ENCODE data around the gene PTPRU.

PTPRU gene

GRCh38 chr1:29202053-29202452 is 34.3 kb upstream of the PTPRU start:
- Histone ChIP-seq H3K4me1 (ENCODE audit: control insufficient read depth, insufficient read depth, low read length, poor library complexity, severe bottlenecking) (peaks cover 29% of the 10 kb centered on the region), H3K9me3 (ENCODE audit: control insufficient read depth, low read length) (no peaks in the 10 kb centered on the region), H3K27ac (ENCODE audit: low read depth, low read length, severe bottlenecking) (peak overlapping the region; percentile 86), H3K4me3 (ENCODE audit: extremely low read depth, insufficient read depth, low read length, poor library complexity, severe bottlenecking) (no peak overlapping the region), H3K36me3 (ENCODE audit: control insufficient read depth, insufficient read depth, low read length) (peaks cover 52% of the 10 kb centered on the region)
- 100% methylated on average over 1 of the region's 1 CpG for WGBS, 2 experiments (ENCODE audit: insufficient coverage in 2 of 2)

GRCh38 chr1:29202584-29203340 is 33.6 kb upstream of the PTPRU start:
- H3K9me3 ChIP-seq (ENCODE audit: control insufficient read depth, low read length) = no peaks in the 10 kb centered on the region
- no peak overlapping the region for H3K4me3 ChIP-seq (ENCODE audit: extremely low read depth, insufficient read depth, low read length, poor library complexity, severe bottlenecking)
- WGBS, 2 experiments (ENCODE audit: insufficient coverage in 2 of 2) = 26 to 30% methylated on average over 11 to 13 of the region's 14 CpGs
- peaks cover 52% of the 10 kb centered on the region for H3K36me3 ChIP-seq (ENCODE audit: control insufficient read depth, insufficient read depth, low read length)
- H3K27ac ChIP-seq (ENCODE audit: low read depth, low read length, severe bottlenecking) = peak overlapping the region; percentile 86
- H3K4me1 ChIP-seq (ENCODE audit: control insufficient read depth, insufficient read depth, low read length, poor library complexity, severe bottlenecking) = peaks cover 26% of the 10 kb centered on the region

- H3K4me1 ChIP-seq (ENCODE audit: control insufficient read depth, insufficient read depth, low read length, poor library complexity, severe bottlenecking) = peaks cover 28% of the 10 kb centered on the region
- H3K27ac ChIP-seq (ENCODE audit: low read depth, low read length, severe bottlenecking) = peak overlapping the region; percentile 50
- no peaks in the 10 kb centered on the region for H3K9me3 ChIP-seq (ENCODE audit: control insufficient read depth, low read length)
- 93 to 100% methylated on average over 1 to 2 of the region's 4 CpGs for WGBS, 2 experiments (ENCODE audit: insufficient coverage in 2 of 2)
- peaks cover 37% of the 10 kb centered on the region for H3K36me3 ChIP-seq (ENCODE audit: control insufficient read depth, insufficient read depth, low read length)
- H3K4me3 ChIP-seq (ENCODE audit: extremely low read depth, insufficient read depth, low read length, poor library complexity, severe bottlenecking) = no peak overlapping the region
Measured at GRCh38 chr1:29208442-29208841, 27.9 kb upstream of the PTPRU start.

- H3K36me3 ChIP-seq (ENCODE audit: control insufficient read depth, insufficient read depth, low read length) = peaks cover 37% of the 10 kb centered on the region
- H3K27ac ChIP-seq (ENCODE audit: low read depth, low read length, severe bottlenecking) = peak overlapping the region; percentile 50
- peaks cover 28% of the 10 kb centered on the region for H3K4me1 ChIP-seq (ENCODE audit: control insufficient read depth, insufficient read depth, low read length, poor library complexity, severe bottlenecking)
- 93% methylated on average over 5 of the region's 5 CpGs for WGBS, 2 experiments (ENCODE audit: insufficient coverage in 2 of 2)
- no peaks in the 10 kb centered on the region for H3K9me3 ChIP-seq (ENCODE audit: control insufficient read depth, low read length)
- H3K4me3 ChIP-seq (ENCODE audit: extremely low read depth, insufficient read depth, low read length, poor library complexity, severe bottlenecking) = no peak overlapping the region
Measured at GRCh38 chr1:29209173-29209572, 27.1 kb upstream of the PTPRU start.

GRCh38 chr1:29210278-29211085 is 25.8 kb upstream of the PTPRU start:
- Histone ChIP-seq H3K4me1 (ENCODE audit: control insufficient read depth, insufficient read depth, low read length, poor library complexity, severe bottlenecking) (peaks cover 28% of the 10 kb centered on the region), H3K36me3 (ENCODE audit: control insufficient read depth, insufficient read depth, low read length) (peaks cover 48% of the 10 kb centered on the region), H3K4me3 (ENCODE audit: extremely low read depth, insufficient read depth, low read length, poor library complexity, severe bottlenecking) (no peak overlapping the region), H3K9me3 (ENCODE audit: control insufficient read depth, low read length) (no peaks in the 10 kb centered on the region), H3K27ac (ENCODE audit: low read depth, low read length, severe bottlenecking) (peak overlapping the region; percentile 16)
- 88 to 95% methylated on average over 5 of the region's 7 CpGs for WGBS, 2 experiments (ENCODE audit: insufficient coverage in 2 of 2)

GRCh38 chr1:29211086-29212030 is 25.0 kb upstream of the PTPRU start:
- H3K4me3 ChIP-seq (ENCODE audit: extremely low read depth, insufficient read depth, low read length, poor library complexity, severe bottlenecking) = no peak overlapping the region
- no peak overlapping the region for H3K27ac ChIP-seq (ENCODE audit: low read depth, low read length, severe bottlenecking)
- H3K4me1 ChIP-seq (ENCODE audit: control insufficient read depth, insufficient read depth, low read length, poor library complexity, severe bottlenecking) = peaks cover 28% of the 10 kb centered on the region
- 94 to 96% methylated on average over 8 to 11 of the region's 12 CpGs for WGBS, 2 experiments (ENCODE audit: insufficient coverage in 2 of 2)
- no peaks in the 10 kb centered on the region for H3K9me3 ChIP-seq (ENCODE audit: control insufficient read depth, low read length)
- H3K36me3 ChIP-seq (ENCODE audit: control insufficient read depth, insufficient read depth, low read length) = peaks cover 48% of the 10 kb centered on the region

- H3K9me3 ChIP-seq (ENCODE audit: control insufficient read depth, low read length) = no peaks in the 10 kb centered on the region
- H3K36me3 ChIP-seq (ENCODE audit: control insufficient read depth, insufficient read depth, low read length) = peaks cover 51% of the 10 kb centered on the region
- H3K4me1 ChIP-seq (ENCODE audit: control insufficient read depth, insufficient read depth, low read length, poor library complexity, severe bottlenecking) = peaks cover 22% of the 10 kb centered on the region
- H3K4me3 ChIP-seq (ENCODE audit: extremely low read depth, insufficient read depth, low read length, poor library complexity, severe bottlenecking) = no peak overlapping the region
- WGBS, 2 experiments (ENCODE audit: insufficient coverage in 2 of 2) = 76 to 81% methylated on average over 4 of the region's 5 CpGs
- H3K27ac ChIP-seq (ENCODE audit: low read depth, low read length, severe bottlenecking) = no peak overlapping the region
Measured at GRCh38 chr1:29213055-29213454, 23.3 kb upstream of the PTPRU start.

GRCh38 chr1:29217633-29218032 is 18.7 kb upstream of the PTPRU start:
- peaks cover 1% of the 10 kb centered on the region for H3K4me1 ChIP-seq (ENCODE audit: control insufficient read depth, insufficient read depth, low read length, poor library complexity, severe bottlenecking)
- WGBS, 2 experiments (ENCODE audit: insufficient coverage in 2 of 2) = 83 to 100% methylated on average over 1 of the region's 2 CpGs
- H3K27ac ChIP-seq (ENCODE audit: low read depth, low read length, severe bottlenecking) = no peak overlapping the region
- no peaks in the 10 kb centered on the region for H3K9me3 ChIP-seq (ENCODE audit: control insufficient read depth, low read length)
- peaks cover 56% of the 10 kb centered on the region for H3K36me3 ChIP-seq (ENCODE audit: control insufficient read depth, insufficient read depth, low read length)
- no peak overlapping the region for H3K4me3 ChIP-seq (ENCODE audit: extremely low read depth, insufficient read depth, low read length, poor library complexity, severe bottlenecking)

- Histone ChIP-seq H3K36me3 (ENCODE audit: control insufficient read depth, insufficient read depth, low read length) (peaks cover 56% of the 10 kb centered on the region), H3K27ac (ENCODE audit: low read depth, low read length, severe bottlenecking) (no peak overlapping the region), H3K4me1 (ENCODE audit: control insufficient read depth, insufficient read depth, low read length, poor library complexity, severe bottlenecking) (peaks cover 6% of the 10 kb centered on the region), H3K4me3 (ENCODE audit: extremely low read depth, insufficient read depth, low read length, poor library complexity, severe bottlenecking) (no peak overlapping the region), H3K9me3 (ENCODE audit: control insufficient read depth, low read length) (no peaks in the 10 kb centered on the region)
- 79 to 94% methylated on average over 2 of the region's 2 CpGs for WGBS, 2 experiments (ENCODE audit: insufficient coverage in 2 of 2)
Measured at GRCh38 chr1:29218223-29218622, 18.1 kb upstream of the PTPRU start.

GRCh38 chr1:29221296-29221695 is 15.0 kb upstream of the PTPRU start:
- peaks cover 6% of the 10 kb centered on the region for H3K4me1 ChIP-seq (ENCODE audit: control insufficient read depth, insufficient read depth, low read length, poor library complexity, severe bottlenecking)
- H3K9me3 ChIP-seq (ENCODE audit: control insufficient read depth, low read length) = no peaks in the 10 kb centered on the region
- H3K4me3 ChIP-seq (ENCODE audit: extremely low read depth, insufficient read depth, low read length, poor library complexity, severe bottlenecking) = no peak overlapping the region
- H3K27ac ChIP-seq (ENCODE audit: low read depth, low read length, severe bottlenecking) = no peak overlapping the region
- WGBS, 2 experiments (ENCODE audit: insufficient coverage in 2 of 2) = 97 to 100% methylated on average over 3 of the region's 3 CpGs
- H3K36me3 ChIP-seq (ENCODE audit: control insufficient read depth, insufficient read depth, low read length) = peaks cover 52% of the 10 kb centered on the region

Data from mesodermal cell (in vitro differentiated cells).